ENCODE data around the gene COG3. TPM values are rescaled to one million over a fixed set of nuclear protein-coding genes. Genes with fewer than 3 reads are reported as not detected.

The COG3 gene
- total RNA-seq, 2 experiments from 2014 or later = 22.3 to 28.9 TPM

- DNase-seq (ENCODE audit: low spot score) = no peak
- H3K9me3 ChIP-seq (ENCODE audit: low read length) = peaks cover 8% of the 10 kb centered on the region
- H4K20me1 ChIP-seq (ENCODE audit: insufficient read depth, low read length) = no peaks in the 10 kb centered on the region
- no peak overlapping the region for H2AFZ ChIP-seq (ENCODE audit: low read length)
- no peaks in the 10 kb centered on the region for H3K9me2 ChIP-seq (ENCODE audit: insufficient read depth, low read length)
- ChIA-PET CTCF (ENCODE audit: unreplicated experiment) (no interaction called here), POLR2A (interaction anchor here (1.1 to 2.6 kb wide), 2 partner anchors 8 to 1207 kb away, joined by 3 to 9 read pairs; no protein-coding TSS in a partner anchor)
- TF ChIP-seq CTCF (conservative IDR thresholded peaks at IDR 0.05; ENCODE audit: low read length) (no peak), EZH2phosphoT487 (IDR thresholded peaks at IDR 0.05; ENCODE audit: borderline replicate concordance, low read depth, low read length) (no peak)
- H3K79me2 ChIP-seq (ENCODE audit: insufficient read depth, low read depth, low read length) = no peaks in the 10 kb centered on the region
- H3K36me3 ChIP-seq (ENCODE audit: insufficient read depth, low read length) = peaks cover 71% of the 10 kb centered on the region
- intact Hi-C loops (cut with micrococcal nuclease; ENCODE audit: unreplicated experiment) = no loop called here
- H3K4me3 ChIP-seq (ENCODE audit: low read depth, low read length, poor library complexity, severe bottlenecking) = no peak overlapping the region
- H3K27ac ChIP-seq (ENCODE audit: low read depth, low read length, poor library complexity, severe bottlenecking) = no peak overlapping the region
- BruUV-seq (replicated peaks) = no TSS peak
- no peak overlapping the region for H3K4me2 ChIP-seq (ENCODE audit: low read length)
- no peaks in the 10 kb centered on the region for H3K4me1 ChIP-seq (ENCODE audit: insufficient read depth, low read length, poor library complexity, severe bottlenecking)
These were observed 16.9 kb downstream of the COG3 start for GRCh38 chr13:45481688-45482087.

GRCh38 chr13:45482571-45483173 is 17.9 kb downstream of the COG3 start:
- peaks cover 74% of the 10 kb centered on the region for H3K36me3 ChIP-seq (ENCODE audit: insufficient read depth, low read length)
- H4K20me1 ChIP-seq (ENCODE audit: insufficient read depth, low read length) = no peaks in the 10 kb centered on the region
- no peak overlapping the region for H2AFZ ChIP-seq (ENCODE audit: low read length)
- H3K79me2 ChIP-seq (ENCODE audit: insufficient read depth, low read depth, low read length) = no peaks in the 10 kb centered on the region
- no peaks in the 10 kb centered on the region for H3K4me1 ChIP-seq (ENCODE audit: insufficient read depth, low read length, poor library complexity, severe bottlenecking)
- no peak for DNase-seq (ENCODE audit: low spot score)
- H3K4me3 ChIP-seq (ENCODE audit: low read depth, low read length, poor library complexity, severe bottlenecking) = no peak overlapping the region
- H3K9me2 ChIP-seq (ENCODE audit: insufficient read depth, low read length) = no peaks in the 10 kb centered on the region
- H3K27ac ChIP-seq (ENCODE audit: low read depth, low read length, poor library complexity, severe bottlenecking) = no peak overlapping the region
- POLR2A ChIA-PET = interaction anchor here (0.6 to 2.6 kb wide), 3 partner anchors 9 to 16 kb away, joined by 3 to 9 read pairs (median 3); no protein-coding TSS in a partner anchor
- CTCF ChIA-PET (ENCODE audit: unreplicated experiment) = no interaction called here
- no TSS peak for BruUV-seq (replicated peaks)
- TF ChIP-seq CTCF (conservative IDR thresholded peaks at IDR 0.05; ENCODE audit: low read length) = no peak
- no peak for TF ChIP-seq EZH2phosphoT487 (IDR thresholded peaks at IDR 0.05; ENCODE audit: borderline replicate concordance, low read depth, low read length)
- no peak overlapping the region for H3K4me2 ChIP-seq (ENCODE audit: low read length)
- intact Hi-C loops (cut with micrococcal nuclease; ENCODE audit: unreplicated experiment) = no loop called here
- peaks cover 8% of the 10 kb centered on the region for H3K9me3 ChIP-seq (ENCODE audit: low read length)

- TF ChIP-seq CTCF (conservative IDR thresholded peaks at IDR 0.05; ENCODE audit: low read length) (no peak), EZH2phosphoT487 (IDR thresholded peaks at IDR 0.05; ENCODE audit: borderline replicate concordance, low read depth, low read length) (no peak)
- DNase-seq (ENCODE audit: low spot score) = no peak
- peaks cover 8% of the 10 kb centered on the region for H3K9me3 ChIP-seq (ENCODE audit: low read length)
- H3K4me2 ChIP-seq (ENCODE audit: low read length) = no peak overlapping the region
- no peaks in the 10 kb centered on the region for H4K20me1 ChIP-seq (ENCODE audit: insufficient read depth, low read length)
- intact Hi-C loops (cut with micrococcal nuclease; ENCODE audit: unreplicated experiment) = no loop called here
- POLR2A ChIA-PET = no interaction called here
- H2AFZ ChIP-seq (ENCODE audit: low read length) = no peak overlapping the region
- no peak overlapping the region for H3K4me3 ChIP-seq (ENCODE audit: low read depth, low read length, poor library complexity, severe bottlenecking)
- no TSS peak for BruUV-seq (replicated peaks)
- no peak overlapping the region for H3K27ac ChIP-seq (ENCODE audit: low read depth, low read length, poor library complexity, severe bottlenecking)
- CTCF ChIA-PET (ENCODE audit: unreplicated experiment) = no interaction called here
- no peaks in the 10 kb centered on the region for H3K9me2 ChIP-seq (ENCODE audit: insufficient read depth, low read length)
- H3K4me1 ChIP-seq (ENCODE audit: insufficient read depth, low read length, poor library complexity, severe bottlenecking) = no peaks in the 10 kb centered on the region
- no peaks in the 10 kb centered on the region for H3K79me2 ChIP-seq (ENCODE audit: insufficient read depth, low read depth, low read length)
- peaks cover 59% of the 10 kb centered on the region for H3K36me3 ChIP-seq (ENCODE audit: insufficient read depth, low read length)
These were observed 22.9 kb downstream of the COG3 start for GRCh38 chr13:45487604-45488003.
